PC-3 (cell line): Measurements from ENCODE around the gene ARFGEF2. TPM values are rescaled to one million over a fixed set of nuclear protein-coding genes. Genes with fewer than 3 reads are reported as not detected.

Source experiments
- ATAC-seq: fragments of 200-7000 bp; cut with Tn5 transposase; 2 replicates; pipeline ENCODE4 v1.9.1; 2020; ENCODE audit warnings: mild to moderate bottlenecking, moderate library complexity
- BruUV-seq: library from RNA; stranded (reverse); fragments of 400-500 nt; replicated peaks from 2 replicates; lab custom pipeline; 2021; lab: Mats Ljungman, UMichigan
- CTCF ChIA-PET: fragments of 300-600 bp; sonication (Branson Sonifier 250); formaldehyde crosslinking; loops from one replicate; lab custom pipeline; 2022; ENCODE audit warnings: antibody characterized with exemption; lab: Charles Lee
- POLR2A ChIA-PET: fragments of 300-600 bp; sonication (Branson Sonifier 250); formaldehyde crosslinking; loops from one replicate; lab custom pipeline; 2022; ENCODE audit warnings: antibody characterized with exemption; ENCODE audit not compliant: unreplicated experiment; lab: Charles Lee
- DNase-seq: peaks from one replicate; pipeline ENCODE4 v3.0.0-alpha.2; 2015
- H2AFZ ChIP-seq: fragments of 300-600 bp; sonication (generic); 2 replicates; pipeline ENCODE4 v1.6.0; 2016; ENCODE audit warnings: antibody characterized with exemption, low read length
- H3F3A ChIP-seq: fragments of 300-600 bp; sonication (generic); one replicate; pipeline ENCODE4 v1.6.0; 2017; ENCODE audit warnings: antibody characterized with exemption, low read length, control low read depth, mild to moderate bottlenecking; ENCODE audit not compliant: unreplicated experiment
- H3K27ac ChIP-seq: fragments of 300-600 bp; sonication (generic); 2 replicates; pipeline ENCODE4 v1.5.1; 2016; ENCODE audit warnings: mild to moderate bottlenecking, low read length
- H3K27me3 ChIP-seq: fragments of 300-600 bp; sonication (generic); 2 replicates; pipeline ENCODE4 v1.6.1; 2016; ENCODE audit warnings: low read length, mixed read lengths
- H3K36me3 ChIP-seq: fragments of 300-600 bp; sonication (generic); 2 replicates; pipeline ENCODE4 v1.6.1; 2016; ENCODE audit warnings: low read depth, mixed run types, low read length, mixed read lengths
- H3K4me1 ChIP-seq: fragments of 300-600 bp; sonication (generic); 2 replicates; pipeline ENCODE4 v1.5.1; 2016; ENCODE audit warnings: low read length; ENCODE audit not compliant: insufficient read depth
- H3K4me2 ChIP-seq: fragments of 300-600 bp; sonication (generic); 2 replicates; pipeline ENCODE4 v1.6.0; 2016; ENCODE audit warnings: low read length
- H3K4me3 ChIP-seq: fragments of 300-600 bp; sonication (generic); 2 replicates; pipeline ENCODE4 v1.5.1; 2016; ENCODE audit warnings: mild to moderate bottlenecking, low read length, mixed read lengths
- H3K79me2 ChIP-seq: fragments of 300-600 bp; sonication (generic); 2 replicates; pipeline ENCODE4 v1.6.1; 2017; ENCODE audit warnings: low read length, mixed read lengths
- H3K9ac ChIP-seq: fragments of 300-600 bp; sonication (generic); 2 replicates; pipeline ENCODE4 v1.6.0; 2016; ENCODE audit warnings: mild to moderate bottlenecking, low read length
- H3K9me2 ChIP-seq: fragments of 300-600 bp; sonication (generic); replicated peaks from 2 replicates; pipeline ENCODE4 v1.6.1; 2016; ENCODE audit warnings: mixed run types, low read length, mixed read lengths
- H3K9me3 ChIP-seq: fragments of 300-600 bp; sonication (generic); 2 replicates; pipeline ENCODE4 v1.6.1; 2016; ENCODE audit warnings: low read length, mixed read lengths
- H4K20me1 ChIP-seq: fragments of 300-600 bp; sonication (generic); 2 replicates; pipeline ENCODE4 v1.6.1; 2016; ENCODE audit warnings: low read length, mixed read lengths
- CTCF ChIP-seq: fragments of 300-600 bp; sonication (generic); conservative IDR thresholded peaks from 2 replicates; pipeline ENCODE4 v1.5.1; 2017; ENCODE audit warnings: antibody characterized with exemption, low read depth, mild to moderate bottlenecking, low read length
- EZH2 ChIP-seq: fragments of 300-600 bp; sonication (generic); IDR thresholded peaks from one replicate; pipeline ENCODE4 v1.6.1; 2017; ENCODE audit warnings: antibody characterized with exemption, mild to moderate bottlenecking, low read length; ENCODE audit not compliant: unreplicated experiment
- EZH2phosphoT487 ChIP-seq: fragments of 300-600 bp; sonication (generic); IDR thresholded peaks from 2 replicates; pipeline ENCODE4 v1.6.1; 2018; ENCODE audit warnings: mild to moderate bottlenecking, antibody characterized with exemption, low read length, borderline replicate concordance
- intact Hi-C: fragments of 100-400 bp; cut with micrococcal nuclease; formaldehyde crosslinking; loops from 2 replicates; pipeline ENCODE4 v1.9.0; 2023
- total RNA-seq: library from RNA; depleted of rRNA; stranded (reverse); fragments of >200 nt; gene quantifications from 2 replicates; pipeline ENCODE4 v1.2.3, GENCODE V29; 2014

ARFGEF2 gene
- total RNA-seq, 1 experiment from 2014 or later: 33.5 TPM

- Histone ChIP-seq H3K9me2 (no peaks in the 10 kb centered on the region), H3K4me2 (no peak overlapping the region), H3K79me2 (peaks cover 10% of the 10 kb centered on the region), H3F3A (peaks cover 7% of the 10 kb centered on the region), H2AFZ (no peak overlapping the region), H3K27ac (no peak overlapping the region), H3K36me3 (peaks cover 54% of the 10 kb centered on the region), H4K20me1 (no peaks in the 10 kb centered on the region; the same call in 1 of the 2 replicates), H3K27me3 (no peaks in the 10 kb centered on the region), H3K4me3 (no peak overlapping the region), H3K9me3 (no peaks in the 10 kb centered on the region), H3K4me1 (peaks cover 20% of the 10 kb centered on the region), H3K9ac (no peak overlapping the region)
- TF ChIP-seq EZH2phosphoT487 (no peak), CTCF (peak; percentile 46; the same call in 1 of the 2 replicates)
- ATAC-seq: no peak
- no TSS peak for BruUV-seq
- ChIA-PET CTCF (no interaction called here), POLR2A (no interaction called here)
- no peak for DNase-seq
- intact Hi-C loops: no loop called here
Measured at GRCh38 chr20:48949304-48950170, 28.0 kb downstream of the ARFGEF2 start.

- no peak overlapping the region for H2AFZ ChIP-seq
- BruUV-seq: no TSS peak
- ChIA-PET CTCF (no interaction called here), POLR2A (no interaction called here)
- H3K9me3 ChIP-seq: no peaks in the 10 kb centered on the region
- TF ChIP-seq EZH2phosphoT487: no peak
- no peak for TF ChIP-seq CTCF
- TF ChIP-seq EZH2: no peak
- peaks cover 6% of the 10 kb centered on the region for H3K79me2 ChIP-seq
- intact Hi-C loops: no loop called here
- H3F3A ChIP-seq: no peaks in the 10 kb centered on the region
- no peak overlapping the region for H3K4me3 ChIP-seq
- peaks cover 68% of the 10 kb centered on the region for H3K36me3 ChIP-seq
- no peaks in the 10 kb centered on the region for H3K9me2 ChIP-seq
- no peaks in the 10 kb centered on the region for H3K27me3 ChIP-seq
- H3K9ac ChIP-seq: no peak overlapping the region
- no peak overlapping the region for H3K4me2 ChIP-seq
- H3K27ac ChIP-seq: no peak overlapping the region
- peaks cover 7% of the 10 kb centered on the region for H3K4me1 ChIP-seq
- no peak for ATAC-seq
- no peaks in the 10 kb centered on the region; the same call in 1 of the 2 replicates for H4K20me1 ChIP-seq
- no peak for DNase-seq
Measured at GRCh38 chr20:48951041-48951440, 29.5 kb downstream of the ARFGEF2 start.

GRCh38 chr20:48951646-48952045 lies 30.1 kb downstream of the ARFGEF2 start:
- POLR2A ChIA-PET: no interaction called here

More at GRCh38 chr20:48951646-48952045, 30.1 kb downstream of the ARFGEF2 start:
- Histone ChIP-seq H4K20me1 (no peaks in the 10 kb centered on the region; the same call in 1 of the 2 replicates), H3K27ac (no peak overlapping the region), H3K9ac (no peak overlapping the region), H3K9me3 (no peaks in the 10 kb centered on the region), H3K27me3 (no peaks in the 10 kb centered on the region), H3K36me3 (peaks cover 71% of the 10 kb centered on the region), H3K4me1 (peaks cover 2% of the 10 kb centered on the region), H2AFZ (no peak overlapping the region), H3K9me2 (no peaks in the 10 kb centered on the region), H3K4me2 (no peak overlapping the region), H3K4me3 (no peak overlapping the region), H3K79me2 (peaks cover 3% of the 10 kb centered on the region), H3F3A (no peaks in the 10 kb centered on the region)
- no peak for DNase-seq
- TF ChIP-seq CTCF (no peak), EZH2phosphoT487 (no peak), EZH2 (no peak)
- no TSS peak for BruUV-seq
- CTCF ChIA-PET: no interaction called here
- intact Hi-C loops: no loop called here
- no peak for ATAC-seq
